ENCODE data around the gene NKPD1.
"Not testable (repeated sequence)": the region's sequence is repeated elsewhere in the genome, so short reads cannot be mapped to it uniquely, and the experiment has no call there.

NKPD1 gene

GRCh38 chr19:45119582-45119981, 41.2 kb downstream of the NKPD1 start:
- in situ Hi-C loops (cut with MboI; ENCODE audit: low sequenced_read_pairs): no loop called here

- in situ Hi-C loops (cut with MboI; ENCODE audit: low sequenced_read_pairs): not testable (repeated sequence)
Measured at GRCh38 chr19:45118591-45119355, 42.0 kb downstream of the NKPD1 start.

GRCh38 chr19:45118106-45118505, 42.7 kb downstream of the NKPD1 start:
- in situ Hi-C loops (cut with MboI; ENCODE audit: low sequenced_read_pairs): no loop called here

GRCh38 chr19:45117671-45118070, 43.1 kb downstream of the NKPD1 start:
- in situ Hi-C loops (cut with MboI; ENCODE audit: low sequenced_read_pairs): no loop called here

- in situ Hi-C loops (cut with MboI; ENCODE audit: low sequenced_read_pairs): no loop called here
Measured at GRCh38 chr19:45117167-45117594, 43.6 kb downstream of the NKPD1 start.

- in situ Hi-C loops (cut with MboI; ENCODE audit: low sequenced_read_pairs): no loop called here
Measured at GRCh38 chr19:45115809-45116615, 44.8 kb downstream of the NKPD1 start.

- in situ Hi-C loops (cut with MboI; ENCODE audit: low sequenced_read_pairs): no loop called here
Measured at GRCh38 chr19:45114116-45114515, 46.7 kb downstream of the NKPD1 start.

GRCh38 chr19:45113628-45114027, 47.2 kb downstream of the NKPD1 start:
- in situ Hi-C loops (cut with MboI; ENCODE audit: low sequenced_read_pairs): no loop called here

- in situ Hi-C loops (cut with MboI; ENCODE audit: low sequenced_read_pairs): no loop called here
Measured at GRCh38 chr19:45112111-45112827, 48.5 kb downstream of the NKPD1 start.

Measured in HL-60/S4 treated with phorbol 12-myristate 13-acetate at 8.2 ng/mL for 4 days and 3 days (cell line).